Stomach smooth muscle (tissue), 2 donors: Measurements from ENCODE around the gene GNG14.
A peak's percentile ranks its signal among the peaks of the same experiment; 100 is the strongest.

ENCODE experiments used
- H3K27ac ChIP-seq: one replicate; pipeline ENCODE4 v1.7.0; 2013; ENCODE audit warnings: mild to moderate bottlenecking, low read length, inconsistent platforms
- H3K27me3 ChIP-seq, 2 donors: one replicate each; pipeline ENCODE4 v1.7.0; 2013; ENCODE audit warnings: low read length in 2 of 2; ENCODE audit not compliant: insufficient read depth in 2 of 2, control insufficient read depth in 1 of 2
- H3K36me3 ChIP-seq, 2 donors: one replicate each; pipeline ENCODE4 v1.7.0; 2013; ENCODE audit warnings: low read length in 2 of 2; ENCODE audit not compliant: control insufficient read depth in 2 of 2, insufficient read depth in 2 of 2
- H3K4me1 ChIP-seq: one replicate; pipeline ENCODE4 v1.7.0; 2013; ENCODE audit warnings: low read length; ENCODE audit not compliant: control insufficient read depth, insufficient read depth
- H3K4me3 ChIP-seq, 2 donors: one replicate each; pipeline ENCODE4 v1.7.0; 2013; ENCODE audit warnings: low read length in 2 of 2
- H3K9ac ChIP-seq, 2 donors: one replicate each; pipeline ENCODE4 v1.7.0; 2013; ENCODE audit warnings: low read length in 2 of 2, mild to moderate bottlenecking in 1 of 2
- H3K9me3 ChIP-seq, 2 donors: one replicate each; pipeline ENCODE4 v1.7.0; 2013; ENCODE audit warnings: low read length in 2 of 2; ENCODE audit not compliant: control insufficient read depth in 2 of 2
- donor health status: healthy.
- donor health status: Pancreatic carcinoma.

Gene GNG14

DNA sequence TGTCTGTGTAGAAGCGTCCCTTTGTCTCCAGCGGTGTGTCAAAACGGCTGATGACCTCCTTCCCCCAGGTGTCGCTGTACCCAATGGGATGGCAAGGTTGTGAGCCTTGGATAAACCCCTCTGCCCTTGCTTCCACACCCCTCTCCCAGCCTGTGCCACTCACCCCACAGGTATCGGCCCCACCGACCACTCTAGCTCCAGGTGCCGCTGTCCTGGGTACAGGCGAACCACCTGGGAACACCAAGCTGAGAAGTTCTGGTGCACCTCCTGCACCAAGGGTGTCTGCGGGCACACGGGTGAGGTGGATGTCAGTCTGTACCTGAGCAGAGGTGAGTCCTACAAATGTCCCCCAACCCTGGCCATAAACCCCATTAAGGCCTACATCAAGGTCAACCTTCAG lies 37.9 kb upstream of the GNG14 start:
- no peaks in the 10 kb centered on the region for H3K9me3 ChIP-seq
- H3K4me1 ChIP-seq = peaks cover 10% of the 10 kb centered on the region
- H3K27ac ChIP-seq = no peak overlapping the region
- H3K27me3 ChIP-seq = no peaks in the 10 kb centered on the region
- no peak overlapping the region for H3K4me3 ChIP-seq
- H3K9ac ChIP-seq = no peak overlapping the region
- H3K36me3 ChIP-seq = peaks cover 3 to 5% of the 10 kb centered on the region in 2 donors

GRCh38 chr19:12652219-12652618 lies 35.6 kb upstream of the GNG14 start:
- H3K9me3 ChIP-seq = no peaks in the 10 kb centered on the region
- H3K27me3 ChIP-seq = no peaks in the 10 kb centered on the region
- no peak overlapping the region for H3K27ac ChIP-seq
- H3K9ac ChIP-seq = no peak overlapping the region
- no peak overlapping the region for H3K4me3 ChIP-seq
- peaks cover 10% of the 10 kb centered on the region for H3K4me1 ChIP-seq
- peaks cover 14 to 21% of the 10 kb centered on the region in 2 donors for H3K36me3 ChIP-seq

DNA sequence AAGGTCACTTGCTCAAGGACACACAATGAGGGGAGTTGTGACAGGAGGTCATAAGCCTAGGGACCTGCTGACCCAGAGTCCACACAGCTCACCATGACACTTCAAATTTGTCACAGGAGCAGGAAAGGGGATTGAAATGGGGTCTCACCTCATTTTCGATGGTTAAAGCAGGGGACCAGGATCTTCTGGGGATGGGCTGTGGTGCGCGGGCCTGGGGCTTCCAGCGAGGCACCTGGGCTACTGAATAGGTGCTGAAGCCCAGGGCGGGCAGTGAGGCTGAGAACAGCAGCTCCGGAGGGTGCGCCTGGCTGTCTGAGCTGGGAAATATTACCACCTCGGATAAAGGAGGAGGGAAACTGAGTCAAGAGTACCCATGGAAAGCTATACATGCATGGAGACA lies 32.3 kb upstream of the GNG14 start:
- peaks cover 17 to 29% of the 10 kb centered on the region in 2 donors for H3K36me3 ChIP-seq
- H3K9me3 ChIP-seq = no peaks in the 10 kb centered on the region
- no peak overlapping the region for H3K27ac ChIP-seq
- H3K27me3 ChIP-seq = no peaks in the 10 kb centered on the region
- H3K4me1 ChIP-seq = no peaks in the 10 kb centered on the region
- H3K9ac ChIP-seq = no peak overlapping the region
- no peak overlapping the region for H3K4me3 ChIP-seq

GRCh38 chr19:12656899-12657571 lies 30.8 kb upstream of the GNG14 start:
- H3K27me3 ChIP-seq = no peaks in the 10 kb centered on the region
- H3K4me1 ChIP-seq = no peaks in the 10 kb centered on the region
- H3K36me3 ChIP-seq = peaks cover 18 to 35% of the 10 kb centered on the region in 2 donors
- H3K4me3 ChIP-seq = no peak overlapping the region
- no peaks in the 10 kb centered on the region for H3K9me3 ChIP-seq
- no peak overlapping the region for H3K27ac ChIP-seq
- H3K9ac ChIP-seq = no peak overlapping the region

GRCh38 chr19:12657966-12658365 lies 29.8 kb upstream of the GNG14 start:
- Histone ChIP-seq H3K9ac (no peak overlapping the region), H3K9me3 (no peaks in the 10 kb centered on the region), H3K36me3 (peaks cover 18 to 33% of the 10 kb centered on the region in 2 donors), H3K27ac (no peak overlapping the region), H3K4me3 (no peak overlapping the region), H3K27me3 (no peaks in the 10 kb centered on the region), H3K4me1 (no peaks in the 10 kb centered on the region)

- Histone ChIP-seq H3K9me3 (no peaks in the 10 kb centered on the region), H3K27me3 (no peaks in the 10 kb centered on the region), H3K27ac (no peak overlapping the region), H3K4me1 (peaks cover 6% of the 10 kb centered on the region), H3K4me3 (no peak overlapping the region), H3K9ac (no peak overlapping the region), H3K36me3 (peaks cover 18 to 30% of the 10 kb centered on the region in 2 donors)
These were observed 26.8 kb upstream of the GNG14 start for GRCh38 chr19:12660980-12661379.

DNA sequence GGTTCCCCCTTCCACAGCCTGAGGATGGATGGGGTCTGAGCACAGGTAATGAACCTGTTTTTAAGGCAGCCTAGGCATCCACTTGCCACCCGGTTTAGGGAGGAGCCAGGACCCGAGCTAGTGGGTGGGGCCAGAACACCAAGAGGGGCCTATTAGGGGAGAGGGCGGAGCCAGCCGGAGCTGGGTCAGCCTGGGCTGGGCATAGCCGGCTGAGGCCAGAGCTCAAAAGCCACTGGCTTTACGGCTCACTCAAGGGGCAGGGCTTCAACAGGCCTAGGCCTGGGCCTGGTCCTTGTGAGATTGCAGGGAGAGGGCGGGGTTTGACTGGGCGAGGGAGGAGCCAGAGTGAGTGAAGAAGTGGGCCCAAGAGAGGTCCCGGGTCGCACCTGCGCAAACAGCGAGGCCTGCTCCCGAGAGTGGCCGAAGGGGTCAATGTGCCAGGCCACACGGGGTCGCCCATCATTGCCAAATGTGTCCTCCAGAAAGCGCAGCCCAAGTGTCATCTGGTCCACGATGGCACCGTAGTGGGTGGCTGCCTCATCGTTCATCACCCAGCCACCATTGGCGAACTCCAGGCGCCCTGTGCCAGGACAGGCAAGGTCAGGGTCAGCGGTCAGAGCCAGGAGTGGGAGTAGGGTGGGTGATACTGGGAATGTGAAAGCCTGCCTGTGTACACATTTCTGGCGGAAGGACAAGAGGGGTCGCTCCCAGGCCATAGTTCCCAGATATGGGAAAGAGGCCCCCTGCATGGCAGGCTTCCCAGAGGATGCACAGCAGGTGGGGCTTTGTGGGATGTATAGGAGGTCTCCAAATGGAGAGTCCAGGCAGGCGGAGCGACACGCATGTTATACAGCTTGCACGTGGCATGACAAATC lies 23.2 kb upstream of the GNG14 start:
- Histone ChIP-seq H3K36me3 (peaks cover 11 to 23% of the 10 kb centered on the region in 2 donors), H3K27me3 (no peaks in the 10 kb centered on the region), H3K9me3 (no peaks in the 10 kb centered on the region), H3K27ac (no peak overlapping the region), H3K4me3 (no peak overlapping the region), H3K9ac (no peak overlapping the region), H3K4me1 (peaks cover 32% of the 10 kb centered on the region)

DNA sequence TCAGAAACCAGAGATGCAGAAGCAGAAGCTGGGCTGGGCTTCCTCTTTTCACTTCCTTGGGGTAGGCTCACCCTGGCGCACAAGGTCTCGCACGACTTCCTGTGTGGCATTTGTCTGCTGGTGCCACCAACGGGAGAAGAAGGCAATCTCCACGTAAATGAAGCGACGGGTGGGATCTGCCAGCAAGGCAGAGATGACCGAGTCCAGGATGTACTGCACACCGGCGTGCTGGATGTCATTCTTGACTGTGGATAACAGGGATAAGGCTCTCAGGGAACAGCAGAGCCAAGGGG lies 22.6 kb upstream of the GNG14 start:
- H3K4me1 ChIP-seq = peaks cover 36% of the 10 kb centered on the region
- H3K27ac ChIP-seq = no peak overlapping the region
- no peak overlapping the region for H3K9ac ChIP-seq
- no peaks in the 10 kb centered on the region for H3K27me3 ChIP-seq
- peaks cover 8 to 19% of the 10 kb centered on the region in 2 donors for H3K36me3 ChIP-seq
- peak overlapping the region in 1 of 2 donors; percentile 94 for H3K4me3 ChIP-seq
- H3K9me3 ChIP-seq = no peaks in the 10 kb centered on the region

GRCh38 chr19:12665671-12666264 lies 22.0 kb upstream of the GNG14 start:
- peak overlapping the region; percentile 89 to 90 for H3K9ac ChIP-seq
- H3K4me1 ChIP-seq = peaks cover 41% of the 10 kb centered on the region
- H3K9me3 ChIP-seq = no peaks in the 10 kb centered on the region
- H3K27me3 ChIP-seq = no peaks in the 10 kb centered on the region
- peak overlapping the region; percentile 94 to 97 for H3K4me3 ChIP-seq
- H3K27ac ChIP-seq = peak overlapping the region; percentile 64
- peaks cover 8 to 19% of the 10 kb centered on the region in 2 donors for H3K36me3 ChIP-seq

GRCh38 chr19:12666265-12667048 lies 21.3 kb upstream of the GNG14 start, which contains the start of the genes MAN2B1 and WDR83:
Gene MAN2B1 (minus strand): TSS chr19:12666742. CDS start chr19:12666701, 41 bp downstream.
Gene WDR83 (plus strand): TSS chr19:12666807. CDS start chr19:12669791, 2,984 bp downstream.
- Histone ChIP-seq H3K9ac (peak within 1 kb of the TSS; percentile 89 to 90), H3K9me3 (no peaks in the 10 kb centered on the region), H3K36me3 (peaks cover 5 to 13% of the 10 kb centered on the region in 2 donors), H3K27me3 (no peaks in the 10 kb centered on the region), H3K4me1 (peaks cover 41% of the 10 kb centered on the region), H3K4me3 (peak within 1 kb of the TSS; percentile 94 to 97), H3K27ac (peak within 1 kb of the TSS; percentile 64)
